GM21786 (cell line): Measurements from ENCODE around the gene OR7C1.
"Not testable (repeated sequence)": the region's sequence is repeated elsewhere in the genome, so short reads cannot be mapped to it uniquely, and the experiment has no call there.

Experiments used
- ATAC-seq: cut with Tn5 transposase; IDR thresholded peaks from one replicate; pipeline ENCODE4 v1.9.1; 2021; ENCODE audit not compliant: unreplicated experiment

Gene OR7C1

DNA sequence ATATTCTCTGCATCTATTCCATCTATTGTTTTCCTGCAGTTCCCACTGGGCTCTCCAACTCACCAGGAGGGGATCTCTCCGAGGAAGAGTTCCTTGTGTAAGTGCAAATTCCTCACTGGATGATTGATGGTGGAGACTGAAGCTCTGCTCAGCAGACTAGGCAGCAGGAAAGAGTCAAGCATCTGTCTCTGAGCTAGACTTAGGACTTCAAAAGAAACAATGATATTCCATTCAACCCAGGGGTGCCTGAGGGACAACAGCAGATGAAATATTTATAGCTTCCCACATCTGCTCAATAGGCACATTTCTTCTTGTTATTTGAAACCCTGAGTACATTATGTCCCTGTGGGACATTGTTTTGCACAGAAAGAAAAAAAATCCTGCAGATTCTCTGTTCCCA lies at the start of gene OR7C1, which contains the start of gene OR7A5:
OR7C1 (minus strand) TSS at position 175 of the 400 bp plus-strand sequence. CDS start 35,049 bp downstream, outside the sequence.
OR7A5 (minus strand) TSS at position 175 of the 400 bp plus-strand sequence. CDS start 6,944 bp downstream, outside the sequence.
- ATAC-seq = no peak

DNA sequence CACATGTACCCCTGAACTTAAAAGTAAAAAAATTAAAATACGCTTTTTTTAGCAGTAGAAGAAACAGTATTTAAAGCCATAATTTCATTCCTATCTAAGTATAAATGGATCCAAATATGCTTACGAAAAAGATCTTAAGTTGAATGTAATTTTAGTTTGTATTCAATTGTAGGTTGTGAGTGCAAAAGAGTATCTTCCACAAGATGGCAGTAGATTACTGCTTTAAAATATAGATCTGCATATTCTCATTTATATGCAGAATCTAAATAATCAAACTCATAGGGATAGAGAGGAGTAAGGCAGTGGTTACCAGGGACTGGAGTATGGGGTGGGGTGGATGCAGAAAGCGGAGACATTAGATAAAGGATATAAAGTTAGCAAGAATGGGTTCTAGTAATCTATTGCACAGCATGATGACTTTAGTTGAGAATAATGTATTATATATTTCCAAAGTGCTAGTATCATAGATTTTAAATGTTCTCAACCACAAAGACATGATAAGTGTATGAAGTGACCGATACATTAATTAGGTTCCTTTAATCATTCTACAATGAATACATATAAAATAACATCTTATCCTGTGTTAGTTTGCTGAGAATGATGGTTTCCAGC lies 36.7 kb upstream of the OR7C1 start:
- no peak for ATAC-seq

DNA sequence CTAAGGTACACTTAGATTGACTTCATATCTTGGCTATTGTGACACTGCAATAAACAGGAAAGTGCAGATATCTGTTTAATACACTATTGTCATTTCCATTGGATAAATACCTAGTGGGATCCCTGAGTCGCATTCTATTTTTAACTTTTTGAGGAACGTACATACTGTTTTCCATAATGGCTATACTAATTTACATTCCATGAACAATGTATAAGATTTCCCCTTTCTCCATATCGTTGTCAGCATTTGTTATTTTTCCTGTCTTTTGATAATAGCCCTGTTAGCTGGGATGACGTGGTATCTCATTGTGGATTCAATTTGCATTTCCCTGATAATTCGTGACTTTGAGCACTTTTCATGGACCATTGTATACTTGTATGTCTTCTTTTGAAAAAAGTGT lies 33.5 kb upstream of the OR7C1 start:
- ATAC-seq = no peak

GRCh38 chr19:14848822-14849221 lies 13.8 kb upstream of the OR7C1 start, which contains the start of gene OR7A10:
TSS of gene OR7A10 (minus strand) at chr19:14848922. CDS start at chr19:14841877, 7,045 bp downstream.
- no peak for ATAC-seq

- ATAC-seq = no peak
Measured at GRCh38 chr19:14843578-14843977, 8.6 kb upstream of the OR7C1 start.

DNA sequence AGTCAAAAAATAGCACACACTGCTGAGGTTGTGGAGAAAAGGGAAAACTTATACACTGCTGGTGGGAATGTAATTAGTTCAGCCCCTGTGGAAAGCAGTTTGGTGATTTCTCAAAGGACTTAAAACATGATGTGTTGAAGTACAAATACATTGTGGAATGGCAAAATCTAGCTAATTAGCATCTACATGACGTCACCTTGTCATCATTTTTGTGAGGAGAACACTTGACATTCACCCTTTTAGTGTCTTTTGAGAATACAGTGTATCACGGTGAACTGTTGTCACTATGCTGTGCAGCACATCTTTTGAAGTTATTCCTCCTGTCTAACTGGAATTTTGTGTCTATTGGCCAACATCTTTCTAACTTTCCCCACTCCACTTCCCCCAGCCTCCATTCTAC lies 8.2 kb upstream of the OR7C1 start:
- no peak for ATAC-seq

GRCh38 chr19:14840206-14840605 lies 5.2 kb upstream of the OR7C1 start:
- no peak for ATAC-seq

DNA sequence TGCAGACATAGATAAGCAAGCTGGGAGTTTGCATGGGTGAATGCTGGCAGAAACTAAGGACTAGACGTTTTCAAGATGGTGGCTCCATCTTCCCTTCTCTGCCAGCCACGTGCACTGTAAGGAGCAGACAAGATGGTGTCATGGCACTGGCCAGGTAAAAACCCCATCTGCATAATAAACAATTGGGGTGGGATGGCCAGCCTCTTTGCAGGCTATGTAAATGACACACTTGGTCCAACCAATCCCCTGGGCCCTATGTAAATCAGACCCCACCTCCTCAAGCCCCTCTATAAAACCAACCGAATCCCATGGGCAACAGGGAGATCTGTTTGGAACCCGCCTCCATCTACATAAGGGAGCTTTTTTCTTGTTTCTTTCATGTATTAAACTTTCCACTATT lies 2.4 kb upstream of the OR7C1 start:
- ATAC-seq = no peak

DNA sequence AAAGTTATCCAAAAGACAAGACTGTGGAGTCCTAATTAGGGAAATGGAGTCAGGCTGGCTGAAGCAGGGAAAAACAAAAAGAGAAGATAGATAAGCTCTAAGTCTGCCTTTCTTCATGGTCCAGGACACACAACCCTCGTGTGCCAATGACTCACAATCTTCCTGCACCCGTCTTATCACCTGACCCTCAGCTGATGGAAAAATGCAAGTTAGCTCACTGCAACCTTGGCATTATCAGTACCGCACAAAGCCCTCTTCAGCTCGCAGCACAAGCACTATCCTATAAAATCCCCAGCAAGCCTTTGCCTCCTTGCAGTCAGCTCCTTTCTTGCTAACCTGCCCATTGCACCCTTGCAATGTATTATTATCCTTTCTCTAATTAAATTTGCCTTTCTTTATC lies 4.3 kb downstream of the OR7C1 start:
- ATAC-seq = no peak

- no peak for ATAC-seq
Measured at GRCh38 chr19:14826006-14826405, 9.0 kb downstream of the OR7C1 start.

DNA sequence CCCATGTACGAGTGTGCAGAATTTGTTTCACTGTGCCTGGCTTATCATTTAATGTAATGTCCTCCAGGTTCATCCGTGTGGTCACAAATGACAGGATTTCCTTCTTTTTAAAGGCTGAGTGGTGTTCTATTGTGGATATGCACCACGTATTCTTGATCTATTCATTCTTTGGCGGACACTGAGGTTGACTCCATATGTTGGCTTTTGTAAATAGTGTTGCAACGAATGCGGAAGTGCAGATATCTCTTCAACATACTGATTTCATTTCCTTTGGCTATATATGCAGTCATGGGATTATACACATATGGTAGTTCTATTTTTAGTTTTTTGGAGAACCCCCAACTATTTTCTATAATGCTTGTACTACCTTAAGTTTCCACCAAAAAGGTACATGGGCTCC lies 13.0 kb downstream of the OR7C1 start:
- ATAC-seq = no peak

DNA sequence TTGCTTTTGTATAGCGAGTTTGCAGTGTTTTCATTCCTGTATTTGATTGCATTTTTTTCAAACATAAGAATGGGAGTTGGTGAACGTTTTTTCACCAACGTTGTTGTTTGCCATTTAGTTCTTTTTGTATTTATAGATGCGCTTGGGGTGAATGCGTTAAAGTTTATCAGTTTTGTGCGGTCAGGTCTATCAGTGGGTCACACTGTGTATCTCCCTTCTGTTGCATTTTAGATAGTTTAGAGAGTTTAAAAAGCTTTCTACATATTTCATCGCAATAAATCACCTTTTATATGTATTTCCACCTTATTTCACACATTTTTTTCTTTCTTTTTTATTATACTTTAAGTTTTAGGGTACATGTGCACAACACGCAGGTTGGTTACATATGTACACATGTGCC lies 16.4 kb downstream of the OR7C1 start:
- no peak for ATAC-seq

- ATAC-seq = no peak
Measured at GRCh38 chr19:14817052-14817451, 17.9 kb downstream of the OR7C1 start.

- ATAC-seq = no peak
Measured at GRCh38 chr19:14814982-14815652, 19.9 kb downstream of the OR7C1 start.

- no peak for ATAC-seq
Measured at GRCh38 chr19:14809272-14810057, 25.5 kb downstream of the OR7C1 start.

DNA sequence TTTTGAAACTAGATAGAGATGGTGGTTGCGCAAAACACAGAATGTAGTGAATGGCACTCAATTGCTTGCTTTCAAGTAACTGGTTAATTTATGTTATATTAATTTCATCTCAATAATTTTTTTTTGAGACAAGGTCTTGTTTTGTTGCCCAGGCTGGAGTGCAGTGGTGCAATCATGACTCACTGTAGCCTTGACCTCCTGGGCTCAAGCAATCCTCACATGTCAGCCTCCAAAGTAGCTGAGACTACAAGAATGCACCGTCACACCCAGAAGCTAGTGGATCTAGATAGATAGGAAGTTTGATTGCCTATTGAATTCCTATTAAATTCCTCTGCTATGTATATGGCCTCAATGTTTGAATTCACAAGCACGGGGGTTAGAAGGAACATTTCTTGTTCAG lies 30.2 kb downstream of the OR7C1 start:
- ATAC-seq = no peak

GRCh38 chr19:14798760-14799159 lies 36.2 kb downstream of the OR7C1 start:
- no peak for ATAC-seq

- no peak for ATAC-seq
Measured at GRCh38 chr19:14796021-14796420, 39.0 kb downstream of the OR7C1 start.

DNA sequence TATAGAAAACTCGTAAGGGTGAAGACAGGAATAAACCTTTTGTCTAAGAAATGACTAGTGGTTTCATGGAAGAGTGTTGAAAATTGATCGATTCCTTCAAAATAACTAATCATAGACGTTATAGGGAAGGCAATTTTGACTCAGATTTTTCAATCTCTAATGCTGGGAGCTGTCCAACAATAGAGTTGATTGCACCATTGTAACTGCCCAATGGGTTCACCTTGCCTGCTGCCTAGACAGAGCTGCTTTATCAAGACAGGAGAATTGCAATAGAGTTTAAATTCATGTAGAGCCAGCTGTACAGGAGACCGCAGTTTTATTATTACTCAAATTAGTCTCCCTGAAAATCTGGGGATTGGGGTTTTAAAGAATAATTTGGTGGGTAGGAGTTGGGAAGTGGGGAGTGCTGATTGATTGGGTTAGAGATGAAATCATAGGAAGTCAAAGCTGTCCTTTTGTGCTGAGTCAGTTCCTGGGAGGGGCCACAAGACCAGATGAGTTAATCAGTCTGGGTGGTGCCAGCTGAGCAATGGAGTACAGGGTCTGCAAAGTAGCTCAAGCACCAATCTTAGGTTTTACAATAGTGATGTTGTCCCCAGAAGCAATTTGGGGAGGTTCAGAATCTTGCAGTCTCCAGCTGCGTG lies 39.8 kb downstream of the OR7C1 start:
- no peak for ATAC-seq

DNA sequence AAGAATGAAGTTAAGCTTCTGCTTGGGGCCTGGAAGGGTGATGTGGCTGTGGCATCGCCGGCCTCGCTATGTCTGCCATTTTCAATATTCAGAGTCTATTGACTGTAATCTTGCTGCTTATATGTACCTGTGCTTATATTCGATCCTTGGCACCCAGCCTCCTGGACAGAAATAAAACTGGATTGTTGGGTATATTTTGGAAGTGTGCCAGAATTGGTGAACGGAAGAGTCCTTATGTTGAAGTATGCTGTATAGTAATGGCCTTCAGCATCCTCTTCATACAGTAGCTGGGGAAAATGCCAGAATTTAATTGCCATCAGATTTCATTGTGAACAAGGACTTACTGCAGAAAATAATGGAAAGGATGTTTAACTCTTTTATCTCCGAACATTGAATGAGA lies 42.7 kb downstream of the OR7C1 start:
- ATAC-seq = not testable (repeated sequence)

DNA sequence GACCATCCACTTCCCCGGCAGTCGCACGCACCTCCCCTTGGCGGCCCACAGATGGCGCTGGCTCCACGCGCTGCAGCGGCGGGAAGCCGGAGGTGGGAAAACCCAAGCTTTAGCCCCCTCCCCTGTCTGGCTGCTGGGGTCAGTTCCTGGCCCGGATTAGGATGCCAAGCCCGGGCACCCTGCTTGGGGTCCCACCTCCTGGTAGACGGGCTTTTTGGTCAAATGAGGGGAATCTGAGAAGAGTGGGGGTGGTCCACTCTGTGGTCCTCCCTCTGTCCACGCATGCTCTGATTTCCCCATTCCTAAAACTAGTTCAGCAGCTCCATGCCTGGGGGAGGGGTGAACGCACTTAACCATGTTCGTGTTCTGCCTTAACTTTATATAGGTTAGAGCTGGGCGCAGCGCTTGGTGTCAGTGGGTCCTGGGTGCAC lies 48.5 kb downstream of the OR7C1 start:
- ATAC-seq = no peak
